NCI-H748 (cell line): ENCODE measurements around the gene NIP7.

Experiments
- DNase-seq: peaks from one replicate; lab custom pipeline; 2025; ENCODE audit not compliant: unreplicated experiment; lab: John Stamatoyannopoulos, UW

Gene NIP7

DNA sequence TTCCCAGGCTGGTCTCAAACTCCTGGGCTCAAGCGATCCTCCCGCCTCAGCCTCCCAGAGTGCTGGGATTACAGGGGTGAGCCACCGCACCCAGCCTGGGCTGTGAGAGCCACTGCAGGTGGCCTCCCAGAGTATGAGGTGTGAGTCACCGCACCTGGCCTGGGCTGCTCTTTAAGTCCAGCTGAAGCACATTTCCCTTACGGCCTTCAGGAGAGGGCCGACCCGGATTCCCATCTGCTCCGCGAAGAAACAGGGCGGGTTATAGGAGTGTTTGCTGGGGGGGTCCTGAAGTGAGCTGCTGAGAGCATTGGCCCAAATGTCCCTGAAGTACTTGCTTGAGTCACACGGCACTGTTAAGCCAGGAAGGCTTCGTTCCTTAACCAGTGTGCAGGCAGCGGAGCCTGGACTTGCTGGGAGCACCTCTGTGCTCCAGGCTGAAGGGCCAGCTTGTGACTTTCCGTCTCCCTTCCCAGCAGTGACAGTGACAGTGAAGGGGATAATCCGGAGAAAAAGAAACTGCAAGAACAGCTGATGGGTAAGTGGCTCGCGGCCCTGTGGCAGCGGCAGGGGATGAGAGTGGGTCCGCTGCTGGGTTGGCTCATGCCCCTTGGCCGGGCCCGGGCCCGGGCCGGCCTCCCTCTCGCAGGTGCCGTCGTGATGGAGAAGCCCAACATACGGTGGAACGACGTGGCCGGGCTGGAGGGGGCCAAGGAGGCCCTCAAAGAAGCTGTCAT is 21.2 kb upstream of the NIP7 start:
- DNase-seq = no peak

DNA sequence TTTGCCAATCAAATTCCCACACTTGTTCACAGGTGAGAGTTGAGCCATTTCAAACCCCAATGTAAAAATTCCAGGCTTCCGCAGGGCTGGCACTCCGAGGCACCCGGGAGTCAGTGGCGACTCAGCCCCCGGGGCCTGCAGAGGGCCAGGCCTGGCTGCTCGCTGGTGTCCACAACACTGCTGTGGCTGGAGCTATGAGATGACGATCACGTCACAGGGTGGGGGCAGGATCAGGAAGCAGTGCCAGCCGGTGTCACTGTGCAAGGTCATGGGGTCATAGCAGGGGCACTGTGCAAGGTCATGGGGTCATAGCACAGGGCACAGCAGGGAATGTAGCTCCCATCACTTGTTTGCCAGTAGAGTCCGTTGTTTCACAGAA is 20.7 kb upstream of the NIP7 start:
- DNase-seq = no peak

DNA sequence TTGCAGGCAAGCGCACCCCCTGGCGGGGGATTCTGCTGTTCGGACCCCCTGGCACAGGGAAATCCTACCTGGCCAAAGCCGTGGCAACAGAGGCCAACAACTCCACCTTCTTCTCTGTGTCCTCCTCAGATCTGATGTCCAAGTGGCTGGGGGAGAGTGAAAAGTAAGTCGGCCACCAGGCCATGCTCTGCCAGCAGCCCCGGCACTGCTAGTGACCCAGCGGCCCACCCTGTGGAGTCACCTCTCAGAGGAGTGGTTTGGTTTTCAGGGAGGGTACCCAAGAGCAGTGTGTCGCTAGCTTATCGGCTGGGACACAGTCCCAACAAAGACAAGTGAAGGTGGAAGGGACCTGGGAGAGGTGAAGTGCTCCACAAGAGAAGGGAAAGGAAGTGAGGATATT is 20.2 kb upstream of the NIP7 start:
- DNase-seq = no peak

DNA sequence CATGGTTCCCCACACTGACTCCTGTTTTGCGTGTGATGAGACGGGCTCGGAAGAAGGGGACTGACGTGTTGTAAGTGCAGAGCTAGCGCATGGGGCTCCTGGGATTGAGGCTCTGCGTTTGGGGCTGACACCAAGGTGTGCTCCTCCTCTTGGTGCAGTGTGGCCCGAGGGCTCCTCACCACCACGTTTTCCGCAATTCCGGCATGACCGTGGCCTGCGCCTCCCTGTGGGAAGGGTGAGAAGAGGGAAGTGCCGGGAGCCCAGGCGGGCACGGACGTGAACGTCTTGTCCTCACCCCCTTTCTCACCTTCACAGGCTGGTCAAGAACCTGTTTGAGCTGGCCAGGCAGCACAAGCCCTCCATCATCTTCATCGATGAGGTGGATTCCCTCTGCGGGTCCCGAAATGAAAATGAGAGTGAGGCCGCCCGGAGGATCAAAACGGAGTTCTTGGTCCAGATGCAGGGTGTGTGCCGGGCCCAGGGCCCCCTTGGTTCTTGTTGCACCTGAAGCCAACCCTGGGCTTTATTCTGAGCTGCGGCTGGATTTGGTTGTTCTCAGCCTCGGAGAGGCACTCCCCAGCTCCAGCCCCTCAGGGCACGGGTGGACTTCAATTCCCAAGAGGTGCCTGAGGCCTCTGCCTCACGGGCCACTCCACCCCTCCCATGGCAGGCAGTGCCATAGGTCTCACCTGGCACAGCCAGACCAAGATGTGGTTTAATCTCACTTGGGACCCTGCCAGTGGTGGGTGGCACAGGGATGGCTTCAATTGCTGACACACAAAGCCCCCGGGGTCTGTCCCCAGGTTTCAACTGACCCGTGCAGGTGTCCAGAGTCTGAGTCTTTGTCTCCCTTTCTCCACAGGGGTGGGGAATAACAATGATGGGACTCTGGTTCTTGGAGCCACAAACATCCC is 19.5 kb upstream of the NIP7 start:
- DNase-seq = no peak

DNA sequence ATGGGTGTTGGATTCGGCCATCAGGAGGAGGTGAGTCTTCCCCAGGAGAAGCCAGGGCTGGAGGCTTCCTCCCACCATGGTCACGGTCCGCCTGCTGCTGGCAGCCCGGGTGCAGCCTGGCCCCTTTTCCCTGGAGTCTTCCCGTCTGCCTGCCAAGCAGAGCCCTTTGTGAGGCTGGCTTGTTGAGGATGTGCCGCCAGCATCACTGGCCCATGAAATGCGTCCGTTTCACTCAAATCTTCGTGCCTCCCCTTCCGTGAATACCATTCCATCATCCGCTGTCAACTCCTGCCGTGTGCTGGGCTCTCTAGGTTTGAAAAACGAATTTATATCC is 18.9 kb upstream of the NIP7 start:
- no peak for DNase-seq

DNA sequence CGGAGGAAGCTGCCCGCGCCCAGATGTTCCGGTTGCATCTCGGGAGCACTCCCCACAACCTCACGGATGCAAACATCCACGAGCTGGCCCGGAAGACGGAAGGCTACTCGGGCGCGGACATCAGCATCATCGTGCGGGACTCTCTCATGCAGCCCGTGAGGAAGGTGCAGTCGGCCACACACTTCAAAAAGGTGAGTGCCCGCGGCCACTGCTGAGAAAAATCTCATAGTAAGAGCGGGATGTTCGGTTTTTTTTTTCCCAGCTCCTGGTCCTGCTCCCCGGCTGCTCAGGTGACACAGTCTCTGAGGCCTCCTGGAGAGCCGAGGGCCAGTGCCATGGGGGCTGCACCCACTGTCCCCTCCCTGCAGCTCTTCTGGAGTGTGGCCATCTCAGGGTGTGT is 18.5 kb upstream of the NIP7 start:
- DNase-seq = no peak

DNA sequence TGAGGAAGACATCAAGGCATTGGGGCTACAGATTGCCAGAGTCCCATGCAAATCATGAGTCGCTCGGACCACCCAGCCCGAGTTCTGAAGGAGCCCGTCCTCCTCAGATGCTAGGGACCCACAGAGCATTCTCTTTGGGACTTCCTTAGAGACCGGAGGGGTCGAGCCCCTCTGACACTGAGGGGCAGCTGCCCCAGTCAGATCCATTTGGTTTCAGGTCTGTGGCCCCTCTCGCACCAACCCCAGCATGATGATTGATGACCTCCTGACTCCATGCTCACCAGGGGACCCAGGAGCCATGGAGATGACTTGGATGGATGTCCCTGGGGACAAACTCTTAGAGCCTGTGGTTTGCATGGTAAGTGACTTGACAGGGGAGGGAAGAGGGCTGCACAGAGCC is 17.2 kb upstream of the NIP7 start:
- no peak for DNase-seq

DNA sequence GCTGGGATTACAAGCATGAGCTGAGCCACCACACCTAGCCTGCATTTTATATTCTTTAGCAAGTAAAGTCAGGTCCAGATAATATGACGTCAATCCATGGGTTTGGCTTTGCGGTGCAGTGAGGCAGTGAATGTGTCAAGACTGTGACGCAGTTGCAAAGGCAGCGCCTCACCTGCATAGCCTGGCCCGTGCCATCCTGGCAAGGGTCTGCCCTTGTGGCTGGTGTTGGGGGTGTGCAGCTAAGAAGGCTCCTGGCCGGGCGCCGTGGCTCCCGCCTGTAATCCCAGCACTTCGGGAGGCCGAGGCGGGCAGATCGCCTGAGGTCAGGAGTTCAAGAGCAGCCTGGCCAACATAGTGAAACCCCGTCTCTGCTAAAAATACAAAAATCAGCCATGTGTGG is 16.2 kb upstream of the NIP7 start:
- DNase-seq = no peak

DNA sequence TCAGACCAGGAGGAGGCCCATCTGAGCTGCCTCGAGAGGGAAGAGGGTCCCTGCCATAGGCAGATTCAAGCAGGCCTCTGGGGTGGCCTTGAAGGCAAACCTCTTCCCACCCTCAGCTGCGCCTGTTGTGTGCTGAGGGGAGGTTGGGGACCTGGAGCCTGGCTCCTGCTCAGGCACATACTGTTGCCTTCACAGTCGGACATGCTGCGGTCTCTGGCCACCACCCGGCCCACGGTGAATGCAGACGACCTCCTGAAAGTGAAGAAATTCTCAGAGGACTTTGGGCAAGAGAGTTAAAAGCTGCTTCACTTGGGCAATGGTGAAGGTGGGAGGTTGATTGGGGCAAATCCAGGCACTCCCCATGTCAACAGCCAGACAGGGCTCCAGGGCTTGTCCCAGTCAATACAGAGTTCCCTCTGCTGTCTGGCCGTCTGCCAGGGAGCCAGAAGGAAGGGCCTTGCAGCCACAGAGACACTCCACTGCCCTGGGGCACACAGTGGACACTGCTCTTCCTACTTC is 15.5 kb upstream of the NIP7 start:
- no peak for DNase-seq

DNA sequence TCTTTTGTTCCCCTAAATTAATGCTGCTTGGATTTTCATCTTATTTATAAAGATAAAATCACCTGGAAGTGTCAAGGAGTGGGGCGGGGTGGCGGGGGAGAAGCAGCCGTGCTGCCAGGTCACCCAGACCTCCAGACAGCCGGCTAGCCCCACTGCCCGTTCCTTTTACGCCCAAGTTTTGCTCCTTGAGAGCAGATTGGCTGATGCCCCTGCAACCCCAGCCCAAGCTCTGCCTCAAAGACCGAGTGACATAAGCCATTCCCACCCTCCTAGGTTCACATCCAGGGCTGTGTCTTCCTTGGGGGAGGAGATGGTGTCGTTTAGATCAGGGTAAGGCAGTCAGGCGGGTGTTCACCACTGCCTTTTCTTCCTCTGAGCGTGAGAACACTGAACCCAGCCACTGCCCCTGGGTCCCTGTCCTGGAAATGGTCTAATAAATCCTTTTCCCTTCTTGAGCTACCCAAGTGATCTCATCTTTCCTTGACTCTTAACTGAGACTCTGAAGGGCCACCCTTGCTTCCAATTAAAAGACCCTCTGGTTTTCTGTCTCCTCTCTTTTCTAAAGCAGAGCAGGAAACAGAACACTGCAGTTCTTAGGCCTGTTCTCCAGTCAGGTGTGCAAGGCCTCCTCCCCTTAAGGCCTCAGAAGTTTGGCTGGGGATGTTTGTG is 14.9 kb upstream of the NIP7 start:
- DNase-seq = no peak

DNA sequence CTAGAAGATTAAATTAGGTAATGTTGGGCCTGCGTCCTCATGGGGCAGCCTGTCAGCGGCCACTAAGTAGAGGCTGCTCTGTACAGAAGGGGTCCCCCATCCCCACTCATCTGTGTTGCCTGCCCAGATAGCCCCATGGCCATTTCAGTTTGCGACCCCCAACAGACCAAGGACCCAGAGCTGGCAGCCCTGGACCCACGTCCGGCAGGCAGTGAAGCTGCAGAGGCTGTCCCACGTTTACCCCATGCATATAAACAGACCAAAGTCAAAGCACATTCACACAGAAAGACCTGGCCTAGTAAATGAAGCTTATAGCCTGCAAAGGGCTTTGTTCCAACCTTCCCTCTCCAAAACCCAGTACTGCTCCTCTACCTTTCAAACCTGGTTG is 13.8 kb upstream of the NIP7 start:
- no peak for DNase-seq

DNA sequence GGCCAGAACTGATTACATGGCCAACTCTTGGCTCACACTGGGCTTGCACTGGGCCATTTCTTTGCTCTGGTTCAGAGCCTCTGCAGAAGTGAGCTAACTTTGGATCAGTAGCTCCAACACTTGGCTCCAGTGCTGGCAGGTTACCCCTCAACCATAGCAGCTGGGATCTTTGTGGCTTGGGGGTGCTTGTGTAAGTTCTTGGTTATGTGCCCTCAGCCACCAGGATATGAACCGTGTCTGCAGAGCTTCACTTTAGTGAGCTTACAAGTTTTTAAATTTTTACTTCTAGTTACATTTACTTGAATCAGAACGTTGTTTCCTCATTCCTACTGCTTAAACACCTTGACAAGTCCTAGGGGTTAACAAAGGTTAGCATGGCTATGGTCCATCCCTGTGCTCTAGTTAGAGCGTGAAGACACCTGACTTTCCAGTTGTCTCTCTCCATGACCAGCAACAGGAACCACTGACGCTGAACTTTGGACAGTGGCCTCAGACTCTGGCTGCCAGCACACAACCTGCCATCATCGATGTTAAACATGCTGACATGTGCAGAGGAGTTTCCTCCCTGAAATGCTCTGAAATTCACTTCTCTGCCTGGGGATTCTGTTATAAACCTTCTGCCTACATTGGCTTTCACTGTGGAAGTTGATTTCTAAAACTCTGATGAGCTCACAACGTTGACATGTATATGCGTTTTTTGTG is 13.2 kb upstream of the NIP7 start:
- DNase-seq = no peak

DNA sequence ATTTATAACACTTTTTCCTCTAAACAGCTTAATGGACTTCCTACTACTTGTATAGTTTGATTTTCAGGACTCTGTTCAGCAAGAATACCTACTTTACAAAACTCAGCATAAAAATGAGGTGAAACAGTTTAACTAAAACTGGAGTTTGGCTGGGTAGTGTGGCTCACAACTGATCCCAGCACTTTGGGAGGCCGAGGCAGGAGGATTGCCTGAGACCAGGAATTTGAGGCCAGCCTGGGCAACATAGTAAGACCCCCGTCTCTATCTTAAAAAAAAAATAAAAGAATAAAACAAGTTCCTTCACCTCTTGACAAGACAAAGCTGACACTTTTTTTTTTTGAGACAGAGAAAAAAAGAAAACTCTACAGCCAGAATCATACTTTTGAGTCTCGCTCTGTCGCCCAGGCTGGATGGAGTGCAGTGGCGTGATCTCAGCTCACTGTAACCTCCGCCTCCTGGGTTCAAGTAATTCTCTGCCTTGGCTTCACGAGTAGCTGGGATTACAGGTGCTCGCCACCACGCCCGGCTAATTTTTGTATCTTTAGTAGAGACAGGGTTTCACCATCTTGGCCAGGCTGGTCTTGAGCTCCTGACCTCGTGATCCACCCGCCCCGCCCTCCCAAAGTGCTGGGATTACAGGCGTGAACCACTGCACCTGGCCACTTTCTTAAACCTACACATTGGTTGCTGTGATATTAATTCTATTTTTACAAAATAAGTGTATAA is 11.8 kb upstream of the NIP7 start:
- DNase-seq = no peak

DNA sequence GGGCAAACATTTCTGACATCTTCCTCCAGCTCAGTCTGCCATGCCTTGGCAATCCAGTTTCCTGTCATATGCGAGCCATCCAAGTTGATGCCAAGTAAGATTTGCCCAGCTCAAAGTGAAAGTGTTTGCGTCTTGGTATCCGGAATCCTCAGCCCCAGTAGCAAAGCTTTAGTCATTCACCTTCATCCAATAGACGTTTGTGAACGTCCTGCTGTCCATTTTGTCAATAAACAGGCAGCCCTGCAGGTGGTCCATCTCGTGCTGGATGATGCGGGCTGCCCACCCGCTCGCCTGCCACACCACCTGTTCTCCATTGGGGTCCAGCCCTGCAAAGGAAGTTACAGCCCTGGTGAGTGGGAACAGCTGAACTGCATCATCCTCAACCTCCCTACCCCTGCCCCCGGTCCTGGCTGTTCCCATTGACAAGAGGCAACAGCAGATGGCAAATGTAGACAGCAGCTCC is 10.7 kb upstream of the NIP7 start:
- DNase-seq = peak; percentile 3

DNA sequence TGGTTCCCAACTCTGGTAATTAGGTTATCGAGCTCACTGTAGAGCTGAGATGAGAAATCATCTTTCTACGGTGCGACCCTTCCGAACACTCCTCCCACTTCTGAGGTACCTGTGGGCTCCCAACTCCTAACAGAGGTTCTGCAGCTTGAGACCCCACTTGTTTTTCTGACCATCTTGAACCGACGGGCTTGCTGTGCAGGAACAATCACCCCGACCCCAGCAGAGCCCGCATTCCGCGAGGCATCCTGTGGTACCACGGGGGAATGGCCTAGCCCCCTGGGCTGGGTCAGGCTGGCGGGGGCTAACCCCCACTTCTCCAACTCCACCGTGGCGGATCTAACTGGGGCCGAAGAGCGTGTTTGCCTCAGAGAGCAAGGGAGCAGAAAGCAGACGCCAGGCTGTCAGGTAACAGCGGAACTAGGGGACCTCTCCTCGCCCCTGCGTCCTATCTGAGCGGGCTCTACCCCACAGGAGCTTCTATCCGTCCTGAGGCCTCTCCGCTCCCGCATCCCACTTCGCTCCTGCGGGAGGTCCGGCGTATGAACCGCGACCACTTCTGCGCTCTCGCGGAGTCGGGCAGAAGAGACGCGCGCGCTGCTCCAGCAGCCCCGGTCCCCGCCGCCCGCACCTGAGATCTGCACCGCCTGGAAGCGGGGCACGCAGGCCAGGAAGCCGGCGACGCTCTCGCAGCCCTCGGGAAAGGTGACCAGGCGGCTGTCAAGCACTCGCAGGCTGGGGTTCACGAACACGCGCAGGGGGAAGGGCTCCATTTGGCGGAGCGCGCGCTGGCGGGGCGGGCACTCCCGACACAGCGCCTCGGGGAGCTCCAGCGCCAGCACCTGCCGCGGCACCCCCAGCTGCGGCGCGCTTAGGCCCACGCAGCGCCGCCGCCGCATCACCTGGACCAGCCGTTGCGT is 9.9 kb upstream of the NIP7 start:
- DNase-seq = peak; percentile 53

DNA sequence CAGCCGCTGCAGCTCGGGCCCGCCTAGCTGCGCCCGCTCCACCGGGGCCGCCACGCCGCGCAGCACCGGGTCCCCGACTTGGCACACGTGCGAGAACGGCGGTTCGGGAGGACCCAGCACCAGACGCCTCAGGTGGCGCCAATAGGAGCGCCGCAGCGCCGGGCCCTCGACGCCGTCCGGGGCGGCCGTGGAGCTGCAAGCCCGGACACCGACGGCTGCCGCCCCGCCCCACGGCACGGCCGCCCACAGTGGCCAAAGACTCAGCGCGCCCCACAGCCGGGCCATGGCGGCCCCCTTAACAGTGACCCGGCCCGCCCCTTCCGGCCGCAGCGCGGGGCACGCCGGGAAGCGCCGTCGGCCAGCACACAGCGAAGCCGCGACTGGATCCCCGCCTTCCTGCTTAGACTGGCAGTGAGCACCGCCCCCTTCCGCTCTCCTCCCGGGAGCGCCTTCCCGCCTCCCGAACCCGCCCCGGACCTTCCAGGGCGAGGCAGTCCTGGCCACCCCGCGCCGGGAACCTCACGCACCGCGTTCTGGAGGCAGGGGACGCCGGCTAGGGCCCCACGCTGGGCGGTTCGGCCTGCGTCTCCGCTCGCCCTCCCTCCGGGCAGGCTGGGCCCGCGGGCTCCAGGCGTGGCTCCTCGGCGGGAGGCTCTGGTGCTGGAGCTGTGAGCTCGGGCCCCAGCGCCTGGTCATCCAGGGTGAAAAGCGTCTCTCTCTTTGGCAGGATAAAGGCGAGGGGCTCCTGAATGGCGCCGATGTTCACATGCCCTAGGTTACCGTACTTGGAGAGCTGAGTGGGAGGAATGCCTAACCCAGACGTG is 9.1 kb upstream of the NIP7 start, which contains the start of gene PDF:
PDF (minus strand) TSS at position 303 of the 824 bp plus-strand sequence; CDS start at position 285, 18 bp downstream.
- DNase-seq = peak; percentile 92

DNA sequence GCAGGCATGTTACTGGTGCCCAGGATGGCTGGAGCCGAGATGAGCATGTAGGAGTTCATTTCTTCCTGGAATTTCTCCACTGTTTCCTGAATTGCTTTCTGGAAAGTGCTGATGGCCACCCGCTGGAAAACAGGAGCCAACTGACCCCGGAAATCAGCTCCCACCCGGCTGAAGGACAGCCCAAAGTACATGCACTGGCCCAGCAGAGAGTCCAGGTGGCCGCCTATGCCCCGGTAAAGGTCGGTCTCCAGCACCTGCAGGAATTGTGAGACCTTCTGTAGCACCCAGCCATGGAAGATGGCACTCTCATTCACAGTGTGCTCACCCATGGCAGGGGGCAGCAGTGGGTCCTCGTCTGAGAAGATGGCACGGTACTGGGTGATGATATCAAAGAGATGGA is 4.9 kb upstream of the NIP7 start:
- DNase-seq = no peak

DNA sequence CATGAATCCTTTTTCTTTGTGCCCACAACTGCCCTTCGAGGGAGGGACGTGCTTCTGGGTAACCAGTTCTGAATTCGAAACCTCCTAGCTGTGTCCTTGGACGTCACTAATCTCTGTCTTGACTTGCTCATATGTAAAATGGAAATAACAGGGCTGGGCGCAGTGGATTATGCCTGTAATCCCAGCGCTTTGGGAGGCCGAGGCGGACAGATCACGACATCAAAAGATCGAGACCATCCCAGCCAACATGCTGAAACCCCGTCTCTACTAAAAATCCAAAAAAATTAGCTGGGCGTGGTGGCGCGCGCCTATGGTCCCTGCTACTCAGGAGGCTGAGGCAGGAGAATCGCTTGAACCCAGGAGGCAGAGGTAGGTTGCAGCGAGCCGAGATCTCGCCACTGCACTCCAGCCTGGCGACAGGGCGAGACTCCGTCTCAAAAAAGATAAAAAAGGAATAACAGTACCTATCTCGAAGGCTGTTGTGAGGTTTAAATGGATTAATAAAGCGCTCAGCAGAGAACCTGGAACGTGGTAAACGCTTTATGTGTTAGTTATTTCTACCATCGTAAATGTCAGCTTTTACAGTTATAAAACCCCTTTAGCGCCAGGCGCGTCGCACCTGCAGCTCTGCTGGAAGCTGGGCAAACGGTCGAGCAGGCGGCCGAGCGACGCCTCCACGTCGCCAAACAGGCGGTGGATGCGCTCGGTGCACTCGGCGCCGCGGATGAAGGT is 849 bp upstream of the NIP7 start:
- DNase-seq = no peak
